Measurements from ENCODE around the gene WDFY4. TPM values are rescaled to one million over a fixed set of nuclear protein-coding genes. Genes with fewer than 3 reads are reported as not detected.
A peak's percentile ranks its signal among the peaks of the same experiment; 100 is the strongest.

Gene WDFY4
- total RNA-seq, 8 experiments from 2014 or later, result 0.05 to 2.0 (median 0.13) TPM; not detected in 1

DNA sequence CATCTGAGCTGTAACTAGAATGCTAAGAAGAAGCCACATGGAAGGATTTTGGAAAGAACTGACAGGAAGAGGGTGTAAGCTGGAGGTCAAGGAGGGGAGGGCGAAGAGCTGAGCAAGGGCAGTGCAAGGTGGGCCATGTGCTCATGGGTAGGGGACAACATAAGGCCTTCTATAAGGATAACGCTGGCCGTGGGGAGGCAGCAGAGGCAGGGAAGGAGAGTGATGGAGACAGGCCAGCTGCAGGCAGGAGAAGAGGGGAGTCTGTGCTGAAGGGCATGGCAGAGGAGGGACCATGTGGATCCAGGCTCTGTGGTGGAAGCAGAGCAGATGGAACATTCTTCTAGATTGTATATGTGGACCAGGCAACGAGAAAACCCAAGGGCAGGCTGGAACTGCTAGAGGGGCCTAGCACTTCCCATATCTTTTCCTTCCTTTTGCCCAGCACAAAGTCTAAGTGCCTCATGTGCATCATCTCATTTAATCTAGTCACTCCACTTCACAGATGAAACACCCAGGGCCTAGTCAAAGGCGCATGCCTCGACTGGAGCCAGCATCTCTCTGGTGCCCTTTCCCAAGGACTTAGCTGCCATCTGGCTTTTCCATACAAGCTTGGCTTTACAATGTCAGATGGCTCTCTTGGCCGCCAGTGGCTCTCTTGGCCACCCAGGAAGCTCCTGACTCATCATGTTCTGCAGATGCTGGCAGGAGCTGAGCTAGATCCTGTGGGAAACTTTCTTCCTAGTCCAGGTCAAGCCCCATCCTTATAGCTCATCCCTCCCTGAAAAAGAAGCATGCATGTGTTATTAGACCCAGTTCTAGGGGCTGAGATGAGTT, 248.4 kb downstream of the WDFY4 start:
- Histone ChIP-seq H3K27ac (no peak overlapping the region), H3K4me1 (replicated peaks in 1 of 2) (peaks cover 2 to 6% of the 10 kb centered on the region in 2 donors), H3K4me3 (no peak overlapping the region)
- in situ Hi-C loops (cut with MboI; ENCODE audit: low pct_unique_long_range_greater_than_20kb in 2 of 9, low sequenced_read_pairs in 9 of 9, unreplicated experiment in 9 of 9), result no loop called here
- 17 to 100% (median 87%) methylated on average over 1 to 7 of the region's 7 CpGs; no CpG with 5 or more reads in 1 of the 10 experiments for WGBS, 10 experiments
- ATAC-seq (replicated peaks in 6 of 8), result peak in 1 of 8 experiments; percentile 24

- in situ Hi-C loops (cut with MboI; ENCODE audit: low pct_unique_long_range_greater_than_20kb in 2 of 9, low sequenced_read_pairs in 9 of 9, unreplicated experiment in 9 of 9), result no loop called here
- WGBS, 10 experiments, result 16 to 100% (median 42%) methylated on average over 1 to 11 of the region's 18 CpGs; no CpG with 5 or more reads in 1 of the 10 experiments
- Histone ChIP-seq H3K27ac (no peak overlapping the region), H3K4me3 (no peak overlapping the region), H3K4me1 (replicated peaks in 1 of 2) (peaks cover 2 to 6% of the 10 kb centered on the region in 2 donors)
- peak in 7 of 8 experiments; percentile 41 to 94 (median 78) for ATAC-seq (replicated peaks in 6 of 8)
These were observed 250.2 kb downstream of the WDFY4 start for GRCh38 chr10:48934672-48935501.

GRCh38 chr10:48935577-48935976, 250.9 kb downstream of the WDFY4 start:
- in situ Hi-C loops (cut with MboI; ENCODE audit: low pct_unique_long_range_greater_than_20kb in 2 of 9, low sequenced_read_pairs in 9 of 9, unreplicated experiment in 9 of 9), result no loop called here
- Histone ChIP-seq H3K4me3 (no peak overlapping the region), H3K27ac (no peak overlapping the region), H3K4me1 (replicated peaks in 1 of 2) (peaks cover 2 to 6% of the 10 kb centered on the region in 2 donors)
- ATAC-seq (replicated peaks in 6 of 8), result no peak

GRCh38 chr10:48937796-48938195, 253.1 kb downstream of the WDFY4 start:
- no peak for ATAC-seq (replicated peaks in 6 of 8)
- H3K4me3 ChIP-seq, result no peak overlapping the region
- H3K4me1 ChIP-seq (replicated peaks in 1 of 2), result peaks cover 6 to 9% of the 10 kb centered on the region in 2 donors
- in situ Hi-C loops (cut with MboI; ENCODE audit: low pct_unique_long_range_greater_than_20kb in 2 of 9, low sequenced_read_pairs in 9 of 9, unreplicated experiment in 9 of 9), result no loop called here
- H3K27ac ChIP-seq, result no peak overlapping the region
- 40 to 100% (median 85%) methylated on average over 1 to 3 of the region's 3 CpGs; no CpG with 5 or more reads in 2 of the 10 experiments for WGBS, 10 experiments

- 71 to 100% (median 95%) methylated on average over 1 to 2 of the region's 2 CpGs; no CpG with 5 or more reads in 6 of the 10 experiments for WGBS, 10 experiments
- ATAC-seq (replicated peaks in 6 of 8), result no peak
- H3K27ac ChIP-seq, result no peak overlapping the region
- peaks cover 6 to 9% of the 10 kb centered on the region in 2 donors for H3K4me1 ChIP-seq (replicated peaks in 1 of 2)
- in situ Hi-C loops (cut with MboI; ENCODE audit: low pct_unique_long_range_greater_than_20kb in 2 of 9, low sequenced_read_pairs in 9 of 9, unreplicated experiment in 9 of 9), result no loop called here
- no peak overlapping the region for H3K4me3 ChIP-seq
These were observed 253.6 kb downstream of the WDFY4 start for GRCh38 chr10:48938281-48938680.

DNA sequence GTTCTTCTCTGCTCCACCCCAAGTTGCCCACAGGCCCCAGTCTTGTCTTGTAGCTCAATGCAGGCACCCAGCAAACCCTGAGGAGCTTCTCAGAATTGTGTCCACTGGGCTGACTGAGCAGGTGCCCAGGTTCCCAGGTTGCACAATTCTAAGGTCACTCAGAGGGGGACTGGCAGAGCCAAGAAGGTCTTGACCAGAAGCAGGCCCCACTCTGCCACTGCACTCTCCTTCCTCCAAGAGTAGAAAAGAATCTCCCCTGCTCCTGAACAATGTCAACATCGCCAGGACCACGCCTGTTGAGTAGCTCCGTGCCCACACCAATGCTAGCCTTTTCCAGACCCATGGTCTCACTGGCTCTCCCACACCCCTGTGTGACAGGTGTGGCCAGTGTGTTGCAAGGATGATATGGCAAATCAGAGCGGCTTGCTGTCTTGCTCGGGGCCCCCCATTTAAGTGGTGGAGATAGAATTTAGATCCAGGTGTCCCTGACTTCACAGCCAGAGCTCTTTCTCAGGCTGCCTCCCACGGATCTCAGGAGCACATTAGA, 254.4 kb downstream of the WDFY4 start:
- 0 to 95% (median 68%) methylated on average over 1 to 5 of the region's 6 CpGs; no CpG with 5 or more reads in 5 of the 10 experiments for WGBS, 10 experiments
- H3K27ac ChIP-seq, result no peak overlapping the region
- H3K4me3 ChIP-seq, result no peak overlapping the region
- in situ Hi-C loops (cut with MboI; ENCODE audit: low pct_unique_long_range_greater_than_20kb in 2 of 9, low sequenced_read_pairs in 9 of 9, unreplicated experiment in 9 of 9), result no loop called here
- ATAC-seq (replicated peaks in 6 of 8), result no peak
- peaks cover 6 to 9% of the 10 kb centered on the region in 2 donors for H3K4me1 ChIP-seq (replicated peaks in 1 of 2)

- in situ Hi-C loops (cut with MboI; ENCODE audit: low pct_unique_long_range_greater_than_20kb in 2 of 9, low sequenced_read_pairs in 9 of 9, unreplicated experiment in 9 of 9), result no loop called here
- ATAC-seq (replicated peaks in 6 of 8), result no peak
- WGBS, 10 experiments, result 90 to 100% (median 100%) methylated on average over 1 to 2 of the region's 2 CpGs; no CpG with 5 or more reads in 5 of the 10 experiments
- Histone ChIP-seq H3K4me3 (no peak within 1 kb of the TSS), H3K4me1 (replicated peaks in 1 of 2) (peaks cover 6 to 9% of the 10 kb centered on the region in 2 donors), H3K27ac (no peak within 1 kb of the TSS)
These were observed 255.2 kb downstream of the WDFY4 start, which contains the start of gene LRRC18 for GRCh38 chr10:48939790-48940325. TSS of gene LRRC18 (minus strand) at chr10:48939840. CDS start at chr10:48914155, 25,685 bp downstream.

- 17 to 100% (median 90%) methylated on average over 1 to 5 of the region's 5 CpGs; no CpG with 5 or more reads in 3 of the 10 experiments for WGBS, 10 experiments
- no peak for ATAC-seq (replicated peaks in 6 of 8)
- no peak overlapping the region for H3K4me3 ChIP-seq
- H3K4me1 ChIP-seq (replicated peaks in 1 of 2), result peaks cover 3 to 8% of the 10 kb centered on the region in 2 donors
- no peak overlapping the region for H3K27ac ChIP-seq
- in situ Hi-C loops (cut with MboI; ENCODE audit: low pct_unique_long_range_greater_than_20kb in 2 of 9, low sequenced_read_pairs in 9 of 9, unreplicated experiment in 9 of 9), result no loop called here
These were observed 255.7 kb downstream of the WDFY4 start for GRCh38 chr10:48940372-48940771.

- WGBS, 10 experiments, result 25 to 90% (median 33%) methylated on average over 1 to 7 of the region's 7 CpGs; no CpG with 5 or more reads in 3 of the 10 experiments
- peaks cover 0 to 7% of the 10 kb centered on the region in 2 donors for H3K4me1 ChIP-seq (replicated peaks in 1 of 2)
- peak in 5 of 8 experiments; percentile 33 to 72 (median 48) for ATAC-seq (replicated peaks in 6 of 8)
- no peak overlapping the region for H3K27ac ChIP-seq
- no peak overlapping the region for H3K4me3 ChIP-seq
- in situ Hi-C loops (cut with MboI; ENCODE audit: low pct_unique_long_range_greater_than_20kb in 2 of 9, low sequenced_read_pairs in 9 of 9, unreplicated experiment in 9 of 9), result no loop called here
These were observed 256.3 kb downstream of the WDFY4 start for GRCh38 chr10:48940958-48941357.

DNA sequence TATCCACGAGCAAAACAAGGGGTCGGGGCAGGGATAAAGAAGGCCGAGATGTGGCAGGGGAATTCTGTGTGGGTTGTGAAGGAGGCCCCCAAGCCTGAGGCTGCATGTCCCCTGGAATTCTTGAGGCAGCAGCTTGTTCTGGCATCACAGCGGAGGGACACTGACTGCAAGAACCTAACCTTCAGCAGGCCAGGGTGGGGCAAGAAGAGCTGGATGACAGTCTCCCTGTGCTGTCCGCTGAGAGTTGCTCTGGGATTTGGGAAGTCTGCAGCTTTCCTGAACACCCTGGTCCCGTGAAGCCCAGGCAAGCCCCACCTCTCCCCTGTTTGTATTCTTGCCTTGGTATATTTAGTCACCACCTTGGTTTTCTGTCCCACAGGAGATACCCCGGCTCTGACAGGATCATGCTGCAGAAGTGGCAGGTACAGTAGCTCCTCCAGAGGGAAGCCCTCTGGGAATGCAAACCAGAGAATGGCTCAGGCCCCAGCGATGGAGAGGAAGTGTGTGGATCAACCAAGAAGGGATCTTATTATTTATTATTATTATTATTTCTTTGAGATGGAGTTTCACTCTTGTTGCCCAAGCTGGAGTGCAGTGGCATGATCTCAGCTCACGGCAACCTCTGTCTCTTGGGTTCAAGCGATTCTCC, 256.9 kb downstream of the WDFY4 start:
- peaks cover 0 to 7% of the 10 kb centered on the region in 2 donors for H3K4me1 ChIP-seq (replicated peaks in 1 of 2)
- no peak for ATAC-seq (replicated peaks in 6 of 8)
- H3K4me3 ChIP-seq, result no peak overlapping the region
- no peak overlapping the region for H3K27ac ChIP-seq
- in situ Hi-C loops (cut with MboI; ENCODE audit: low pct_unique_long_range_greater_than_20kb in 2 of 9, low sequenced_read_pairs in 9 of 9, unreplicated experiment in 9 of 9), result no loop called here
- 20 to 100% (median 80%) methylated on average over 1 to 3 of the region's 10 CpGs; no CpG with 5 or more reads in 1 of the 10 experiments for WGBS, 10 experiments

GRCh38 chr10:48943096-48943495, 258.4 kb downstream of the WDFY4 start:
- Histone ChIP-seq H3K27ac (no peak overlapping the region), H3K4me1 (replicated peaks in 1 of 2) (peaks cover 0 to 7% of the 10 kb centered on the region in 2 donors), H3K4me3 (no peak overlapping the region)
- 0 to 100% (median 85%) methylated on average over 1 to 9 of the region's 10 CpGs; no CpG with 5 or more reads in 2 of the 10 experiments for WGBS, 10 experiments
- in situ Hi-C loops (cut with MboI; ENCODE audit: low pct_unique_long_range_greater_than_20kb in 2 of 9, low sequenced_read_pairs in 9 of 9, unreplicated experiment in 9 of 9), result no loop called here
- no peak for ATAC-seq (replicated peaks in 6 of 8)

DNA sequence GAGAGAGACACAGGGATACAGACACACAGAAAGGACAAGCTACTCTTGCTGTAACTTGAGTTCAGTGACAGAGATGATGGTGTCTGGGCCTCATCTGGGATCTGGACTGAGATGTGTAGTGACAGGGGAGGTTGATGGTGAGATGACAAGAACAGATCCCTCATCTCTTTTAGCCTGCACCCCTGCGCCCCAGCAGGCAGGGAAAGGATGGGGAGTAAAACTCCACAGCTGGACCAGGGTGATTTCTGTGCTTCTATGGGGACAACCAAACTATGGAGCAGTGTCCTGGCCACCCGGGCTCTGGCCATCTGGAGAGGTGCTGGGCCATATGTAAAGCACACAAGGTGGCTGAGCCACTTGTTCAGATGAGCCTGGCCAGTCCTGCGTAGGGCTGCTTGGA, 259.5 kb downstream of the WDFY4 start:
- H3K4me1 ChIP-seq (replicated peaks in 1 of 2), result peaks cover 0 to 7% of the 10 kb centered on the region in 2 donors

More for the DNA sequence above, 259.5 kb downstream of the WDFY4 start:
- Histone ChIP-seq H3K27ac (no peak overlapping the region), H3K4me3 (no peak overlapping the region)
- no peak for ATAC-seq (replicated peaks in 6 of 8)
- in situ Hi-C loops (cut with MboI; ENCODE audit: low pct_unique_long_range_greater_than_20kb in 2 of 9, low sequenced_read_pairs in 9 of 9, unreplicated experiment in 9 of 9), result no loop called here
- 26 to 100% (median 85%) methylated on average over 1 to 3 of the region's 3 CpGs; no CpG with 5 or more reads in 4 of the 10 experiments for WGBS, 10 experiments
